ENCODE data around the gene SPRN. TPM values are rescaled to one million over a fixed set of nuclear protein-coding genes. Genes with fewer than 3 reads are reported as not detected.

The SPRN gene
- total and polyA plus RNA-seq, 2 of the 4 experiments (the other 2 are of a cell fraction) = 0.36 to 2.3 TPM

DNA sequence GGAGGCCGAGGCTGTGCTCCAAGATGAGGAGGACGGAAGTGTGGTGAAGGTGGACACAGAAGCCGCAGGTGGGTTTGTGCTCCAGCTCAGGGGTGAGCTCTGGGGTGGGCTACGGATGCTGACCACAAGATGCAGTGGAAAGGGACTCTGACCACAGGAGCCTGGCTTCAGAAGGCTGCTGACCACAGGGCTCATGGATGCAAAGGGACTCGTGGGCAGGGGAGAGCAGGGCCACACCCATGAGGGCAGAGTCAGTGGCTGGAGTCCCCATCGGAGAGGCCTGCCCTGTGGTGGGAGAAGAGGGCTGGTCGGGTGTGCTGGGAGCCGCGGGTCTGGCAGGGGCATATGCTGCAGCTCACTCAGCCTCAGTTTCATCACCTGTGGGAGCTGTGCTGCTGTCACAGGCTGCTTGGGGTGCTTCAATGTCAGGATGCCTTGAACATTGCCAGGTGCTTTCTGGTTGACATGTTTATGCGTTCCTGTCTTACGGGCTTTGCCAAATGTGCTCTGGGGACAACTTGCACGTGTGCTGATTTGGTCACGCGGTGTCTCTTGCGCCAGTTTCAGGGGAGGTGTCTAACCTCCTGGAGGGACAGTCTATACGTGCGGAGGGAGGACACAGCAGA lies 43.0 kb upstream of the SPRN start:
- intact Hi-C loops (cut with micrococcal nuclease) (no loop called here), in situ Hi-C loops (cut with MboI; ENCODE audit: low sequenced_read_pairs) (no loop called here), dilution Hi-C loops (cut with HindIII; ENCODE audit: low sequenced_read_pairs, unreplicated experiment) (no loop called here)
- H3K36me3 ChIP-seq (ENCODE audit: control insufficient read depth, insufficient read depth, low read length) = no peaks in the 10 kb centered on the region
- DNase-seq = no peak
- no peak overlapping the region for H4K91ac ChIP-seq (ENCODE audit: insufficient read depth, low read depth, low read length)
- H3K4me1 ChIP-seq (ENCODE audit: control insufficient read depth, insufficient read depth, low read length) = no peaks in the 10 kb centered on the region
- no peak overlapping the region for H4K5ac ChIP-seq (ENCODE audit: low read depth, low read length)
- H3K9me3 ChIP-seq (ENCODE audit: control insufficient read depth, insufficient read depth, low read length) = no peaks in the 10 kb centered on the region
- H2AK5ac ChIP-seq (ENCODE audit: low read depth, low read length) = no peak overlapping the region
- H3K4ac ChIP-seq (ENCODE audit: low read depth, low read length) = no peak overlapping the region
- no peak for ATAC-seq (ENCODE audit: low read depth)
- no peaks in the 10 kb centered on the region for H3K79me1 ChIP-seq (ENCODE audit: low read depth in 1 of 2, low read length in 2 of 2)
- no peak overlapping the region for H3K18ac ChIP-seq (ENCODE audit: low read depth, low read length)
- H2AFZ ChIP-seq (replicated peaks; ENCODE audit: low read length, poor library complexity) = no peak overlapping the region
- H3K23ac ChIP-seq (ENCODE audit: low read depth, low read length) = no peak overlapping the region
- no peak overlapping the region for H2AK9ac ChIP-seq (replicated peaks; ENCODE audit: low read depth, low read length, poor library complexity)
- H3K9ac ChIP-seq (ENCODE audit: low read depth, low read length) = no peak overlapping the region
- H3K27me3 ChIP-seq (ENCODE audit: control insufficient read depth, insufficient read depth, low read length) = no peaks in the 10 kb centered on the region
- 82% methylated on average over 12 of the region's 17 CpGs; no CpG with 5 or more reads in 1 of the 2 experiments for WGBS, 2 experiments (ENCODE audit: extremely low coverage in 2 of 2, insufficient read length in 1 of 2)
- no TSS peak for BruUV-seq (replicated peaks)
- TF ChIP-seq MXI1 (IDR thresholded peaks at IDR 0.05; ENCODE audit: borderline replicate concordance, low read depth, low read length) (no peak), NFE2L2 (IDR thresholded peaks at IDR 0.05; ENCODE audit: low read depth, low read length) (no peak), POLR2A (IDR thresholded peaks at IDR 0.05; ENCODE audit: low read depth, low read length) (no peak), CEBPB (IDR thresholded peaks at IDR 0.05; ENCODE audit: low read depth, low read length) (no peak), MAFK (IDR thresholded peaks at IDR 0.05; ENCODE audit: low read depth, low read length) (no peak), RCOR1 (IDR thresholded peaks at IDR 0.05; ENCODE audit: insufficient replicate concordance, low read length) (no peak), FOS (IDR thresholded peaks at IDR 0.05; ENCODE audit: low read depth, low read length) (no peak), USF2 (IDR thresholded peaks at IDR 0.05; ENCODE audit: low read depth, low read length) (no peak), CHD1 (IDR thresholded peaks at IDR 0.05; ENCODE audit: low read depth, low read length) (no peak), BHLHE40 (IDR thresholded peaks at IDR 0.05; ENCODE audit: low read depth, low read length) (no peak), RFX5 (IDR thresholded peaks at IDR 0.05; ENCODE audit: low read depth, low read length) (no peak)
- TF ChIP-seq, protein P1, sequence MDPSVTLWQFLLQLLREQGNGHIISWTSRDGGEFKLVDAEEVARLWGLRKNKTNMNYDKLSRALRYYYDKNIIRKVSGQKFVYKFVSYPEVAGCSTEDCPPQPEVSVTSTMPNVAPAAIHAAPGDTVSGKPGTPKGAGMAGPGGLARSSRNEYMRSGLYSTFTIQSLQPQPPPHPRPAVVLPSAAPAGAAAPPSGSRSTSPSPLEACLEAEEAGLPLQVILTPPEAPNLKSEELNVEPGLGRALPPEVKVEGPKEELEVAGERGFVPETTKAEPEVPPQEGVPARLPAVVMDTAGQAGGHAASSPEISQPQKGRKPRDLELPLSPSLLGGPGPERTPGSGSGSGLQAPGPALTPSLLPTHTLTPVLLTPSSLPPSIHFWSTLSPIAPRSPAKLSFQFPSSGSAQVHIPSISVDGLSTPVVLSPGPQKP (IDR thresholded peaks at IDR 0.05; ENCODE audit: borderline replicate concordance, low read depth, low read length) = no peak
- TF ChIP-seq, protein P2, sequence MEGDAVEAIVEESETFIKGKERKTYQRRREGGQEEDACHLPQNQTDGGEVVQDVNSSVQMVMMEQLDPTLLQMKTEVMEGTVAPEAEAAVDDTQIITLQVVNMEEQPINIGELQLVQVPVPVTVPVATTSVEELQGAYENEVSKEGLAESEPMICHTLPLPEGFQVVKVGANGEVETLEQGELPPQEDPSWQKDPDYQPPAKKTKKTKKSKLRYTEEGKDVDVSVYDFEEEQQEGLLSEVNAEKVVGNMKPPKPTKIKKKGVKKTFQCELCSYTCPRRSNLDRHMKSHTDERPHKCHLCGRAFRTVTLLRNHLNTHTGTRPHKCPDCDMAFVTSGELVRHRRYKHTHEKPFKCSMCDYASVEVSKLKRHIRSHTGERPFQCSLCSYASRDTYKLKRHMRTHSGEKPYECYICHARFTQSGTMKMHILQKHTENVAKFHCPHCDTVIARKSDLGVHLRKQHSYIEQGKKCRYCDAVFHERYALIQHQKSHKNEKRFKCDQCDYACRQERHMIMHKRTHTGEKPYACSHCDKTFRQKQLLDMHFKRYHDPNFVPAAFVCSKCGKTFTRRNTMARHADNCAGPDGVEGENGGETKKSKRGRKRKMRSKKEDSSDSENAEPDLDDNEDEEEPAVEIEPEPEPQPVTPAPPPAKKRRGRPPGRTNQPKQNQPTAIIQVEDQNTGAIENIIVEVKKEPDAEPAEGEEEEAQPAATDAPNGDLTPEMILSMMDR (conservative IDR thresholded peaks at IDR 0.05; ENCODE audit: low read depth, low read length) = no peak
- H2BK120ac ChIP-seq (ENCODE audit: low read depth, low read length) = no peak overlapping the region
- H3K14ac ChIP-seq (replicated peaks; ENCODE audit: low read depth, low read length) = no peak overlapping the region
- CTCF ChIA-PET = no interaction called here
- no peak overlapping the region for H3K27ac ChIP-seq (ENCODE audit: insufficient read depth, low read length)
- H4K8ac ChIP-seq (ENCODE audit: low read depth in 2 of 2, low read length in 2 of 2) = no peak overlapping the region
- no peak overlapping the region for H3K56ac ChIP-seq (ENCODE audit: extremely low read depth, insufficient read depth, low read length)
- POLR2A ChIA-PET (ENCODE audit: unreplicated experiment) = no interaction called here
- no peak overlapping the region for H2BK15ac ChIP-seq (ENCODE audit: low read depth, low read length)
- H4K20me1 ChIP-seq (ENCODE audit: insufficient read depth, low read length) = no peaks in the 10 kb centered on the region
- H2BK20ac ChIP-seq (ENCODE audit: low read depth, low read length) = no peak overlapping the region
- no peak overlapping the region for H3K4me2 ChIP-seq (ENCODE audit: low read depth, low read length)
- H2BK5ac ChIP-seq (ENCODE audit: low read depth, low read length, poor library complexity, severe bottlenecking) = no peak overlapping the region
- no peaks in the 10 kb centered on the region for H3K9me1 ChIP-seq (ENCODE audit: insufficient read depth, low read length)
- no peak overlapping the region for H3K4me3 ChIP-seq (ENCODE audit: insufficient read depth, low read depth, low read length)

All from IMR-90 (cell line).